Left renal cortex interstitium (tissue), 4 donors: ENCODE measurements around the gene TEAD3. TPM values are rescaled to one million over a fixed set of nuclear protein-coding genes. Genes with fewer than 3 reads are reported as not detected.

Experiments used
- DNase-seq, 4 donors: peaks; one replicate each; pipeline ENCODE4 v3.0.0-alpha.2; 2013; ENCODE audit warnings: low read depth in 4 of 4, low spot score in 2 of 4, missing footprints in 1 of 4
- polyA plus RNA-seq, 4 donors: library from polyadenylated mRNA; unstranded; fragments of 120-200 nt; gene quantifications; one replicate each; pipeline ENCODE4 v1.2.1, GENCODE V29; 2013; ENCODE audit not compliant: insufficient read length in 4 of 4

TEAD3 gene
- polyA plus RNA-seq, 4 donors = 39.7 to 64.4 (median 50.9) TPM

GRCh38 chr6:35427435-35427834 is 69.4 kb downstream of the TEAD3 start:
- DNase-seq = no peak

- DNase-seq = no peak
These were observed 70.8 kb downstream of the TEAD3 start for GRCh38 chr6:35426074-35426473.

GRCh38 chr6:35425284-35425683 is 71.6 kb downstream of the TEAD3 start:
- no peak for DNase-seq

Other genes starting within 250 kb of the TEAD3 start
- 10 to 100 TPM; 35.2 to 72.6 (median 52.3) TPM for gene ZNF76, start 237.3 kb downstream of the TEAD3 start, polyA plus RNA-seq
- 1 to 10 TPM; 3.2 to 7.0 (median 4.6) TPM for gene DEF6, start 199.3 kb downstream of the TEAD3 start, polyA plus RNA-seq
- 10 to 100 TPM; 20.5 to 30.5 (median 26.6) TPM for gene PPARD, start 154.5 kb downstream of the TEAD3 start, polyA plus RNA-seq
- gene FANCE, start 44.7 kb downstream of the TEAD3 start, polyA plus RNA-seq = 10 to 100 TPM in 3 of 4 donors, 1 to 10 TPM in 1; 9.6 to 12.4 (median 11.3) TPM
- gene RPL10A, start 28.7 kb downstream of the TEAD3 start, polyA plus RNA-seq = 1,000 to 10,000 TPM; 1,735 to 2,163 (median 2,054) TPM
- gene TULP1, start 15.8 kb upstream of the TEAD3 start, polyA plus RNA-seq = 1 to 10 TPM; 1.3 to 4.9 (median 2.3) TPM
- gene FKBP5, start 191.8 kb upstream of the TEAD3 start, polyA plus RNA-seq = 10 to 100 TPM; 24.1 to 27.8 (median 25.8) TPM
- 1 to 10 TPM in 2 of 4 donors, under 1 TPM in 2; 0.56 to 1.7 (median 1.1) TPM for gene ARMC12, start 240.0 kb upstream of the TEAD3 start, polyA plus RNA-seq